Panc1 (cell line): ENCODE results near the gene KCNJ1. TPM values are rescaled to one million over a fixed set of nuclear protein-coding genes. Genes with fewer than 3 reads are reported as not detected.

Experiments
- ATAC-seq: fragments of 200-7000 bp; cut with Tn5 transposase; 2 replicates; pipeline ENCODE4 v1.9.1; 2020; ENCODE audit warnings: mild to moderate bottlenecking, moderate library complexity
- BruUV-seq: library from RNA; stranded (reverse); fragments of 400-500 nt; replicated peaks from 2 replicates; lab custom pipeline; 2021; lab: Mats Ljungman, UMichigan
- CTCF ChIA-PET: fragments of 300-600 bp; sonication (Branson Sonifier 250); formaldehyde crosslinking; loops from one replicate; lab custom pipeline; 2022; ENCODE audit warnings: antibody characterized with exemption; lab: Charles Lee
- POLR2A ChIA-PET: fragments of 300-600 bp; sonication (Branson Sonifier 250); formaldehyde crosslinking; loops from one replicate; lab custom pipeline; 2022; ENCODE audit warnings: antibody characterized with exemption; lab: Charles Lee
- DNase-seq: peaks from one replicate; pipeline ENCODE4 v3.0.0-alpha.2; 2010; ENCODE audit warnings: low read depth, low spot score
- H3K27ac ChIP-seq: 2 replicates; pipeline ENCODE4 v1.5.1; 2011; ENCODE audit warnings: mild to moderate bottlenecking, low read length, inconsistent platforms
- H3K27me3 ChIP-seq: fragments of 200-500 bp; sonication (Bioruptor generic); 2 replicates; pipeline ENCODE4 v1.6.0; 2014; ENCODE audit warnings: low read length, inconsistent platforms; ENCODE audit not compliant: control insufficient read depth, insufficient read depth
- H3K36me3 ChIP-seq: fragments of 200-500 bp; sonication (Bioruptor generic); 2 replicates; pipeline ENCODE4 v1.5.1; 2014; ENCODE audit warnings: inconsistent platforms, mild to moderate bottlenecking, low read length, moderate library complexity; ENCODE audit not compliant: control insufficient read depth, insufficient read depth
- H3K4me1 ChIP-seq: 2 replicates; pipeline ENCODE4 v1.5.1; 2011; ENCODE audit warnings: inconsistent platforms, mild to moderate bottlenecking, low read length, moderate library complexity; ENCODE audit not compliant: control insufficient read depth, insufficient read depth
- H3K4me3 ChIP-seq, 2 experiments: 2 replicates each; pipeline ENCODE4 v1.5.1; 2011 to 2012; ENCODE audit warnings: low read depth in 2 of 2, low read length in 2 of 2, mild to moderate bottlenecking in 2 of 2, inconsistent platforms in 1 of 2, moderate library complexity in 1 of 2
- H3K9me3 ChIP-seq: fragments of 200-500 bp; sonication (Bioruptor generic); 2 replicates; pipeline ENCODE4 v1.5.1; 2014; ENCODE audit warnings: low read depth, mild to moderate bottlenecking, inconsistent platforms, low read length, moderate library complexity; ENCODE audit not compliant: control insufficient read depth, insufficient read depth
- POLR2AphosphoS5 ChIP-seq: IDR thresholded peaks from 2 replicates; pipeline ENCODE4 v1.6.1; 2012; ENCODE audit warnings: mild to moderate bottlenecking, low read depth, low read length, moderate library complexity
- SIN3A ChIP-seq: IDR thresholded peaks from 2 replicates; pipeline ENCODE4 v1.6.1; 2012; ENCODE audit warnings: low read depth, mild to moderate bottlenecking, low read length, moderate library complexity, borderline replicate concordance; ENCODE audit not compliant: insufficient read depth
- TCF7L2 ChIP-seq: IDR thresholded peaks from 2 replicates; pipeline ENCODE4 v1.6.1; 2011; ENCODE audit warnings: mild to moderate bottlenecking, low read depth, low read length, inconsistent platforms
- in situ Hi-C: cut with HindIII; loops from 2 replicates; pipeline ENCODE4 v1.10.0; 2016; ENCODE audit warnings: low sequenced_read_pairs, low pct_unique_long_range_greater_than_20kb
- intact Hi-C: fragments of 100-400 bp; cut with micrococcal nuclease; formaldehyde crosslinking; loops from one replicate; pipeline ENCODE4 v1.10.0; 2022; ENCODE audit not compliant: unreplicated experiment
- total RNA-seq: library from RNA; stranded (reverse); gene quantifications from one replicate; pipeline ENCODE4 v1.2.1, GENCODE V29; 2021; ENCODE audit not compliant: unreplicated experiment
- TF ChIP-seq, protein P1 (sequence below), 2 experiments: IDR thresholded peaks; 2 replicates each; pipeline ENCODE4 v1.6.1; 2011 to 2012; ENCODE audit warnings: low read depth in 2 of 2, control low read depth in 1 of 2, low read length in 1 of 2, mild to moderate bottlenecking in 1 of 2, moderate library complexity in 1 of 2; ENCODE audit not compliant: insufficient read depth in 1 of 2
- TF ChIP-seq, protein P2 (sequence below): fragments of 450-650 bp; IDR thresholded peaks from 2 replicates; pipeline ENCODE4 v1.5.1; 2017; ENCODE audit warnings: mild to moderate bottlenecking

Gene KCNJ1
- total RNA-seq, 1 experiment from 2014 or later = not detected

DNA sequence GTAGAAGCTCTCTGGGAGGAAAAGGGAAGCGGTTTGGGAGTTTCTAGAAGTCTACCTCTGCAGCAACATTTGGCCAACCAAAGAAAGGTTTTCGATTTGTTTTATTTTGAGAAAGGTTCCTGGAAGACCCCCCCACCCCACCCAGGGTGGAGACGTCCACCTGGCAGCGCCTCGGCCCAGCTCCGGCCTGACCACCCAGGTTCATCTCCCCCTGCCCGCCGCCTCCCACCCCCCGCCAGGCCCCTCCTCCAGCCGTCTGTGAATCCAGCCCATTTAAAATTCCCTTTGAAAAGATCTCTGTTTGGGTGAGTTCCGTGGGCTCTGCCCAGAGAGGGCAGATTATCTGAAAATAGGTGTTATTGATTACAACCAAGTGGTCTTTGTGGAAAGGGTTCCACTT, 43.3 kb downstream of the KCNJ1 start:
- TF ChIP-seq POLR2AphosphoS5 (no peak), TCF7L2 (no peak), SIN3A (no peak)
- TF ChIP-seq, protein P1, sequence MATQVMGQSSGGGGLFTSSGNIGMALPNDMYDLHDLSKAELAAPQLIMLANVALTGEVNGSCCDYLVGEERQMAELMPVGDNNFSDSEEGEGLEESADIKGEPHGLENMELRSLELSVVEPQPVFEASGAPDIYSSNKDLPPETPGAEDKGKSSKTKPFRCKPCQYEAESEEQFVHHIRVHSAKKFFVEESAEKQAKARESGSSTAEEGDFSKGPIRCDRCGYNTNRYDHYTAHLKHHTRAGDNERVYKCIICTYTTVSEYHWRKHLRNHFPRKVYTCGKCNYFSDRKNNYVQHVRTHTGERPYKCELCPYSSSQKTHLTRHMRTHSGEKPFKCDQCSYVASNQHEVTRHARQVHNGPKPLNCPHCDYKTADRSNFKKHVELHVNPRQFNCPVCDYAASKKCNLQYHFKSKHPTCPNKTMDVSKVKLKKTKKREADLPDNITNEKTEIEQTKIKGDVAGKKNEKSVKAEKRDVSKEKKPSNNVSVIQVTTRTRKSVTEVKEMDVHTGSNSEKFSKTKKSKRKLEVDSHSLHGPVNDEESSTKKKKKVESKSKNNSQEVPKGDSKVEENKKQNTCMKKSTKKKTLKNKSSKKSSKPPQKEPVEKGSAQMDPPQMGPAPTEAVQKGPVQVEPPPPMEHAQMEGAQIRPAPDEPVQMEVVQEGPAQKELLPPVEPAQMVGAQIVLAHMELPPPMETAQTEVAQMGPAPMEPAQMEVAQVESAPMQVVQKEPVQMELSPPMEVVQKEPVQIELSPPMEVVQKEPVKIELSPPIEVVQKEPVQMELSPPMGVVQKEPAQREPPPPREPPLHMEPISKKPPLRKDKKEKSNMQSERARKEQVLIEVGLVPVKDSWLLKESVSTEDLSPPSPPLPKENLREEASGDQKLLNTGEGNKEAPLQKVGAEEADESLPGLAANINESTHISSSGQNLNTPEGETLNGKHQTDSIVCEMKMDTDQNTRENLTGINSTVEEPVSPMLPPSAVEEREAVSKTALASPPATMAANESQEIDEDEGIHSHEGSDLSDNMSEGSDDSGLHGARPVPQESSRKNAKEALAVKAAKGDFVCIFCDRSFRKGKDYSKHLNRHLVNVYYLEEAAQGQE (IDR thresholded peaks at IDR 0.05; ENCODE audit: insufficient read depth in 1 of 2, low read depth in 2 of 2, low read length in 1 of 2) = no peak
- TF ChIP-seq, protein P2, sequence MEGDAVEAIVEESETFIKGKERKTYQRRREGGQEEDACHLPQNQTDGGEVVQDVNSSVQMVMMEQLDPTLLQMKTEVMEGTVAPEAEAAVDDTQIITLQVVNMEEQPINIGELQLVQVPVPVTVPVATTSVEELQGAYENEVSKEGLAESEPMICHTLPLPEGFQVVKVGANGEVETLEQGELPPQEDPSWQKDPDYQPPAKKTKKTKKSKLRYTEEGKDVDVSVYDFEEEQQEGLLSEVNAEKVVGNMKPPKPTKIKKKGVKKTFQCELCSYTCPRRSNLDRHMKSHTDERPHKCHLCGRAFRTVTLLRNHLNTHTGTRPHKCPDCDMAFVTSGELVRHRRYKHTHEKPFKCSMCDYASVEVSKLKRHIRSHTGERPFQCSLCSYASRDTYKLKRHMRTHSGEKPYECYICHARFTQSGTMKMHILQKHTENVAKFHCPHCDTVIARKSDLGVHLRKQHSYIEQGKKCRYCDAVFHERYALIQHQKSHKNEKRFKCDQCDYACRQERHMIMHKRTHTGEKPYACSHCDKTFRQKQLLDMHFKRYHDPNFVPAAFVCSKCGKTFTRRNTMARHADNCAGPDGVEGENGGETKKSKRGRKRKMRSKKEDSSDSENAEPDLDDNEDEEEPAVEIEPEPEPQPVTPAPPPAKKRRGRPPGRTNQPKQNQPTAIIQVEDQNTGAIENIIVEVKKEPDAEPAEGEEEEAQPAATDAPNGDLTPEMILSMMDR = no peak
- Histone ChIP-seq H3K27ac (no peak overlapping the region), H3K9me3 (no peaks in the 10 kb centered on the region), H3K4me1 (no peaks in the 10 kb centered on the region), H3K27me3 (peaks cover 9% of the 10 kb centered on the region), H3K36me3 (no peaks in the 10 kb centered on the region), H3K4me3 (no peak overlapping the region)
- DNase-seq (no peak), ATAC-seq (no peak)
- intact Hi-C loops (no loop called here), in situ Hi-C loops (no loop called here)
- CTCF ChIA-PET = no interaction called here
- POLR2A ChIA-PET = no interaction called here
- no TSS peak for BruUV-seq

DNA sequence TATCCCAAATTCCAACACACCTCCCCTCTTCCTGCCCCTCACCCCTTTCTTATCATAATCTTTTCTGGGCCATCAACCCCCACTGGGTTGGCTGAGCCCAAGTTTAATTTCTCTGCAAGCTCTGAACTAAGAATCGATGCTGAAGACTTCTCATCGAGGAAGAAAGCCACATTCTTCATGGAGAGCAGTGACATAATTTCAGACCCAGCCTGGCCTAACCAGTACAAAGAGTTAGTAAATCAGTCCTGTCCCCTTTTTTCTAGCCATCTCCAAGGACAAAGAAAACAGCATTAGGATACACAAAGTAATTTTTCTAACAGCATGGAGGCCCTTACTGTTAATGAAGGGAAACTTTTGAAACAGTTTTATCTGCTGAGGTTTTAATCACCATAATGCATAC, 45.0 kb downstream of the KCNJ1 start:
- DNase-seq = no peak
- ChIA-PET POLR2A (no interaction called here), CTCF (no interaction called here)
- Histone ChIP-seq H3K9me3 (no peaks in the 10 kb centered on the region), H3K36me3 (no peaks in the 10 kb centered on the region), H3K27me3 (peaks cover 9% of the 10 kb centered on the region), H3K4me1 (no peaks in the 10 kb centered on the region), H3K27ac (no peak overlapping the region), H3K4me3 (no peak overlapping the region)
- intact Hi-C loops = no loop called here
- no peak for ATAC-seq
- TF ChIP-seq SIN3A = no peak
- no peak for TF ChIP-seq TCF7L2
- TF ChIP-seq, protein P1 (IDR thresholded peaks at IDR 0.05; ENCODE audit: insufficient read depth in 1 of 2, low read depth in 2 of 2, low read length in 1 of 2) = no peak
- TF ChIP-seq, protein P2 = no peak
- no peak for TF ChIP-seq POLR2AphosphoS5
- in situ Hi-C loops = no loop called here
- no TSS peak for BruUV-seq
